ENCODE results near the gene GSS. TPM values are rescaled to one million over a fixed set of nuclear protein-coding genes. Genes with fewer than 3 reads are reported as not detected.

The GSS gene
- 19.1 TPM for polyA plus RNA-seq
- long read RNA-seq, donor 1 = 0 reads
- long read RNA-seq, donor 2, partial matches to known transcripts = 5 of 9 reads
- long read RNA-seq, donor 2, other reads (novel, unspliced or antisense) = 0 of 9 reads
- long read RNA-seq, donor 3, transcript GSS-201 (13 exons, 1,919 nt) = major isoform, 5 of 6 reads
- long read RNA-seq, donor 3, partial matches to known transcripts = 0 of 6 reads
- long read RNA-seq, donor 3, other reads (novel, unspliced or antisense) = 0 of 6 reads
- long read RNA-seq, donor 4 = 0 reads
- long read RNA-seq, donor 5, transcript GSS-201 (13 exons, 1,919 nt) = major isoform, 5 of 10 reads
- long read RNA-seq, donor 5, partial matches to known transcripts = 5 of 10 reads
- long read RNA-seq, donor 5, other reads (novel, unspliced or antisense) = 0 of 10 reads
- long read RNA-seq, donor 6, transcript GSS-201 (13 exons, 1,919 nt) = major isoform, 6 of 6 reads
- long read RNA-seq, donor 6, partial matches to known transcripts = 0 of 6 reads
- long read RNA-seq, donor 6, other reads (novel, unspliced or antisense) = 0 of 6 reads
- long read RNA-seq, donor 7, partial matches to known transcripts = 0 of 7 reads
- long read RNA-seq, donor 7, other reads (novel, unspliced or antisense) = 0 of 7 reads
- long read RNA-seq, donor 8, partial matches to known transcripts = 0 of 3 reads
- long read RNA-seq, donor 8, other reads (novel, unspliced or antisense) = 0 of 3 reads
- long read RNA-seq, donor 9, partial matches to known transcripts = 0 of 6 reads
- long read RNA-seq, donor 9, other reads (novel, unspliced or antisense) = 0 of 6 reads
- long read RNA-seq, donor 10, transcript GSS-201 (13 exons, 1,919 nt) = major isoform, 5 of 5 reads
- long read RNA-seq, donor 10, partial matches to known transcripts = 0 of 5 reads
- long read RNA-seq, donor 10, other reads (novel, unspliced or antisense) = 0 of 5 reads
- long read RNA-seq, donor 11, partial matches to known transcripts = 0 of 1 reads
- long read RNA-seq, donor 11, other reads (novel, unspliced or antisense) = 0 of 1 reads

DNA sequence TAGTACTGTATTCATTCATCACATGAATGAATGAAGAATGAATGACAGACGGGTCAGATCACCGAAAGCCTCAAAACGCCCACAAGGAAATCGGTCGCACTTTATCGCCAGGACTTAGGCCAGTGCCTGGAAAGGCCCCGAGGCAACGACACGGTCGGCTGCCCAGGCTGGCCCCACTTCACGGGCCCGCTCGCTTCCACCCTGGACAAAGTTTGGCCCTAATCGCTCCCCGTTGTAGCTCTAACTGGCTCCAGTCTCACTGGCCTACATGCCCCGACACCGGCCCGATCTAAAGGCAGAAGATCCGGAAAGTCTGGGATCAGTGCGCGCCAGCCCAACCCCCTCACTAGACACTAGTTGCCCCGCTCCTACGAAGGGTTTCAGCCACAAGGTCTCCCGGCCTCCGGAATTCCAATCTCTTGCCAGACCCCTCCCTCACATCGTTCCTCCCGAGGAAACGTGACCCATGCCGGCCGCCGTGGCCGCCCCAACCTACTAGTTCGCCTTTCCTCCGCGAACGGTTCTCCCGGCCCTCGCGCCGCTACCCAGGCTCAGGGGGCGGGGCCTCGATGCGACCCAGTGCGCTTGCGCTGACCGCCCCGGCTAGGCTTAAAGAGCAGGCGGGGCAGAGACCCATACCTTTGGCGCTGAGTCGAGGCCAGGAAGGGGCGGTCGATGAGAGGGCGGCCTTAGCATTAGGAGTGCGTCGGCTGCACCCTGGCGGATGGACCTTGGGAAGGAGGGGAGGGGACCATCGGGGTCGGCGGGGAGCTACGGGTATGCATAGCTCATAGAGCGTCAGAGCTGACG is at the start of gene GSS, which contains the start of gene MYH7B:
Gene GSS, minus strand, starts transcription at position 576 of the 810 bp plus-strand sequence. CDS start 3,954 bp downstream, outside the sequence.
Gene MYH7B, plus strand, starts transcription at position 638 of the 810 bp plus-strand sequence. CDS start 22,138 bp downstream, outside the sequence.
- Histone ChIP-seq H3K27ac (ENCODE audit: low read length) (peak within 1 kb of the TSS; percentile 39), H3K36me3 (ENCODE audit: control insufficient read depth, insufficient read depth, low read length) (no peaks in the 10 kb centered on the region), H3K4me1 (ENCODE audit: control insufficient read depth, insufficient read depth, low read length) (peaks cover 14% of the 10 kb centered on the region), H3K4me3 (ENCODE audit: low read length) (peak within 1 kb of the TSS; percentile 51), H3K27me3 (ENCODE audit: control insufficient read depth, insufficient read depth, low read length) (peaks cover 24% of the 10 kb centered on the region), H3K9me3 (ENCODE audit: control insufficient read depth, low read depth, low read length) (no peaks in the 10 kb centered on the region)
- 5% methylated on average over 4 of the region's 62 CpGs for WGBS (ENCODE audit: insufficient coverage, low lambda C conversion rate)
- peak; percentile 93 to 95 for DNase-seq

DNA sequence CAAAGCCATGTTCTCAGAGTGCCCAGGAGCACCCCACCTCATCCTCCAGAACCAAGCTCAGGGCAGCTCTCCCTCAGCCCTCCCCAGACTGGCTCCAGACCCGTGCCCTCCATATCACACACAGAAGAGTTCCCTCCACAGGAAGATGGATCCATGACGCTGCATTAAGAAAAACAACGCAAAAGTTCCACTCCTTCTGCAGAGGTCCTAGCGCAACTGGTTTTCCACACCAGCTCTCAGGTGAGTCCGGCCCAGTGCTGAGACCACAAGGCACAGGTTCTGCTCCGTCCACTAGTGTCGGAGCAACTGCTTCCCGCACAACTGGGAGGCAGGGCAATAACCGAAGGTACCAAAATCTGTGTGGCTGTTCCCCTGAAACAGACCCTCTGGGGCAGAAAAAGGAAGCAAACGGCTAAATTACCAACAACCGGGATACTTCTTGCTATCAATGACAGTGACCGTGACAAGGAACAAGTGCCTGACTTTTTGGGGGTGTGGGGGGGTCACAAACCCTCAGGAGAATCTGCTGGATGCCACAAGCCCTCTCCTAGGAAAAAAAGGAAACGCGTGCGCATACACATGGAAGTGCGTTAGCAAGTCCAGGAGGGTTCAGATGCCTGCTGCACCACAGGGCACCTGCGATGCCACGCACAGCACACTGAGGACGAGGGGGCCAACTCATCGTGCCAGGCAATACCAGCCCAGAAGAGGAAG is 49.3 kb upstream of the GSS start:
- Histone ChIP-seq H3K27me3 (ENCODE audit: control insufficient read depth, insufficient read depth, low read length) (no peaks in the 10 kb centered on the region), H3K9me3 (ENCODE audit: control insufficient read depth, low read depth, low read length) (peaks cover 2% of the 10 kb centered on the region), H3K4me1 (ENCODE audit: control insufficient read depth, insufficient read depth, low read length) (no peaks in the 10 kb centered on the region), H3K36me3 (ENCODE audit: control insufficient read depth, insufficient read depth, low read length) (peaks cover 97% of the 10 kb centered on the region), H3K27ac (ENCODE audit: low read length) (no peak overlapping the region), H3K4me3 (ENCODE audit: low read length) (no peak overlapping the region)
- WGBS (ENCODE audit: insufficient coverage, low lambda C conversion rate) = 100% methylated on average over 2 of the region's 20 CpGs
- DNase-seq = no peak

DNA sequence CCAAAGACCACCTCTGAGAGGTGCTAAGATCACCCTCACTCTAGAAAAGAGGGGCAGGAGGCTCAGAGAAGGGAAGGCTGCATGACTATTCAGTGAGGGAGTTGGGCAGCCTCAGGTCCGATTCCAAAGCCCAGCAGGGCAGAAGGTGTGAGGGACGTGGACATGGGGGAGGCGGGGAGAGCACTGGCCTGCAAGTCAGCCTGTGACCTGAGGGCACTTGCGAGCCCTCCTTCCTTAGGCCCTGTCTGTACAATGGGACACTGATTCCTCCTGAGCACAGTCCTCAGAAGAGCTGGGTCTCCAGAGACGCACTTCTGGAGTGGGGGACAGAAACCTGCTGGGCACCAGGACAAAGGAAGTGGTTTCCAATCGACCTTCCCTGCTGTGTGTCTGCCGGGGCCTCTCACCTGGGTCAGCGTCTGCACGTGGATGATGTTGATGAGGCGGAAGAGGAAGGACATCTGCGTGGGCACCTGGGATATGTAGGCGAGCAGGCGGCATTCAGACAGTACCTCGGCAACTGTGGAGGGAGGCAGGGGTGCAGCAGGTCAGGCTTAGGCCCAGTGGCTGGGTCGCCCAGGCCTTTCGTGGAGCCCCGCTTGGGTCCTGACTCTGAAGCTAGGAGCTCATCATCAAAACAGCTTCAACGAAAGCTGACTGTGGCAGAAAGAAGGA is 48.6 kb upstream of the GSS start:
- no peak for DNase-seq
- WGBS (ENCODE audit: insufficient coverage, low lambda C conversion rate) = no CpG with 5 or more reads among the region's 18 CpGs
- H3K4me3 ChIP-seq (ENCODE audit: low read length) = no peak overlapping the region
- H3K4me1 ChIP-seq (ENCODE audit: control insufficient read depth, insufficient read depth, low read length) = no peaks in the 10 kb centered on the region
- H3K27ac ChIP-seq (ENCODE audit: low read length) = no peak overlapping the region
- H3K36me3 ChIP-seq (ENCODE audit: control insufficient read depth, insufficient read depth, low read length) = peaks cover 95% of the 10 kb centered on the region
- H3K27me3 ChIP-seq (ENCODE audit: control insufficient read depth, insufficient read depth, low read length) = no peaks in the 10 kb centered on the region
- H3K9me3 ChIP-seq (ENCODE audit: control insufficient read depth, low read depth, low read length) = peaks cover 2% of the 10 kb centered on the region

DNA sequence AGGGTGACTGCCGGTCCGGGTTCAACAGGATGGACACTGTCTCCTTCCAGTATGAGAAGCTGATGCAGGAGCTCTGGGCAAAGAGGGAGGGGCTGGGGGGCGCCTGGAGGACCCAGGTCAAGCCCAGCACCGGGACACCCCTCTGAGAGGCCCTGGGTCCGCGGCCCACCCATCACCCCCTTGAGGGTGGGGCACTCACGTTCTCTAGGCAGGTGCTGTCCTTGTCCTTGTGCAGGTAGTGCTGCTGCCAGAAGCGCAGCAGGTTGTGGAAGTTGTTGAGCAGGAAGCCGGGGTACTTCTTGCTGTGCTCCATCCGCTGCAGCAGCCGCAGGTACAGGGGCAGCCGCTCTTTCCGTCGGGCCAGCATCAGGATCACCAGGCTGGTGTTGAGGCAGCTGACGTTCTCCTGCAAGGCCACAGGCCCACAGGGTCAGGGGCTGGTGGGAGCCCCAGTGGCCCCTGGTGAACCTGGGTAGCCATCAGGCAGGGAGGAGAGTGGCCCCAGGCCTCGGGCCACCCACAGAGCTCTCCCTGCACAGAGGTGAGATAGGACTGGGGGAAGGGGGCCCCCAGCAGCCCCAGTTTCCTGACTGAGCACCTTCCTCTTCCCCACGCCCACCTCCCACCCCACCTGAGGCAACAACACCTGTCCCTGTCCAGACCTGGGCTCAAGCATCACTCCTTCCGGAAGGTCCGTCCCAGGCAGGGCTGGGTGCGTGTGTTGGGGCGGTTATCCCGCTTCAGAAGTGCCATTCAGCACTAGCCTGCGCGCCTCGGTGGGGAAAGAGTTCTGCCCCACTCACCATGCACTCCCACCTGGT is 47.8 kb upstream of the GSS start:
- H3K36me3 ChIP-seq (ENCODE audit: control insufficient read depth, insufficient read depth, low read length) = peaks cover 94% of the 10 kb centered on the region

DNA sequence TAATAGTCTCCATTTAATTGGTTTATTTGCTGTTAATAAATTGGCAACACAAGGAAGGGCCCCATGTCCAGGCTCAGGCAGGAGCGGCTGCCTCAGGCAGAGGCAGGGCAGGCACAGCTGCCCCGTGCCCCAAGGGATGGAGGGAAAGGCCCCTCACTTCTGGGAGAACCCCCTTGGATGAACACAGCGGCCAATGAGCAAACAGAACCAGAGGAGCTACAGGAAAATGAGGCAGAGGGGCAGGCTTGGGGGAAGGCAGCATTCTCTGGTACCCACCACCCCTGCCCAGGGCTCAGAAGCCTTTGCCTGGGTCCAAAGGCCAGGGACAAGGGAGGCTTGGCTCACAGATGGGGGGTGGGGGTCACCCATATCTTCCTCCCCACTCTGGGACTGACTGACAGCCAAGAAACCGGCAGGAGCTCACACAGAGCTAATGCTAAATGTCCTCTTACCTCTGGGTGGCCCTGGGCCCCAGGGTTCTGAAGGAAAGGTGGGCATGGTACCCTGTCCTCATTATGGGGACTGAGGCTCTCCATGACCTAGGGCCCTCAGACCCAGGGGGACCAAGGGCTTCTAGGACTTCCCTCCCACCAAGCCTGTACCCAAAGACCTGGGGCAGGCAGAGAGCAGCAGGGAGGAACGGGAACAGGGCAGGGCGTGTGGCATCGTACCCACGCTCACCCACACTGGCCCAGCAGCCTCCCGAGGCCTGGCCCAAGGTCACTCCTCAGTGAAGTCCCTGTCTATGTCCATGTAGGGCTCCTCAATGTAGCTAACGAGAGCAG is 47.0 kb upstream of the GSS start:
- WGBS (ENCODE audit: insufficient coverage, low lambda C conversion rate) = no CpG with 5 or more reads among the region's 10 CpGs
- no peaks in the 10 kb centered on the region for H3K27me3 ChIP-seq (ENCODE audit: control insufficient read depth, insufficient read depth, low read length)
- H3K27ac ChIP-seq (ENCODE audit: low read length) = no peak overlapping the region
- H3K36me3 ChIP-seq (ENCODE audit: control insufficient read depth, insufficient read depth, low read length) = peaks cover 92% of the 10 kb centered on the region
- peaks cover 2% of the 10 kb centered on the region for H3K9me3 ChIP-seq (ENCODE audit: control insufficient read depth, low read depth, low read length)
- H3K4me1 ChIP-seq (ENCODE audit: control insufficient read depth, insufficient read depth, low read length) = peaks cover 3% of the 10 kb centered on the region
- no peak overlapping the region for H3K4me3 ChIP-seq (ENCODE audit: low read length)
- no peak for DNase-seq

More for the DNA sequence above, 47.8 kb upstream of the GSS start:
- peaks cover 2% of the 10 kb centered on the region for H3K9me3 ChIP-seq (ENCODE audit: control insufficient read depth, low read depth, low read length)
- DNase-seq = no peak
- H3K27me3 ChIP-seq (ENCODE audit: control insufficient read depth, insufficient read depth, low read length) = no peaks in the 10 kb centered on the region
- no peaks in the 10 kb centered on the region for H3K4me1 ChIP-seq (ENCODE audit: control insufficient read depth, insufficient read depth, low read length)
- no peak overlapping the region for H3K27ac ChIP-seq (ENCODE audit: low read length)
- no peak overlapping the region for H3K4me3 ChIP-seq (ENCODE audit: low read length)
- no CpG with 5 or more reads among the region's 25 CpGs for WGBS (ENCODE audit: insufficient coverage, low lambda C conversion rate)

DNA sequence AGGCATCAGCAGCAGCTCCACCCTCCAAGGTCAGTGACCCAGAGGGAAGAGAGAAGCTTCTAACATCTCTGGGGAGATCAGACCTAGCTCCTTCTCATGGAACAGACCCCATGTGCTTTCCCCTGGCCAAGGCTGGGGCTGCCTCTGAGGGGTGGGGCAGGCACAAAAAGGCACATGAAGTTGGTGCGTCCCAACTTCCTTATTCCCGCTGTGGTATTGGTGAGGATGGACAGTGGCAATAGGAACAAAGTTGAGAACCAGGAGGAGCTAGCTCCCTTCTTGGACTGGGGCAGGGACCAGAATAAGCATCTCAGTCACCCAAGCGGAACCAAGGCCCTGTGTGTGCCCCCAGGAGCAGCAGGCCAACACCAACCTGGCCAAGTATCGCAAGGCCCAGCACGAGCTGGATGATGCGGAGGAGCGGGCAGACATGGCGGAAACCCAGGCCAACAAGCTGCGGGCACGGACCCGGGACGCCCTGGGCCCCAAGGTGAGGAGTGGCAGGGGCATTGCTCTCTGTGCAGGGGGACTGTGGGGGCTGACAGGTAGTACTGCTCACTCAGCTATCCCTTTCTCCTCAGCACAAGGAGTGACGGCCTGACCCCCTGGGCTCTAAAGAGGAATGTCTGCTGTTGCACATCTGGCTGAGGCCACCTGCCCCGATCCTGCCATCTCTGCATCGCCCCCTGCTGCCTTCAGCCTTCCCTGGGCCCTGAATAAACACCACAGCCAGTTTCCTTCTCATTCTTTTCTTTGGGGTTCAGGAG is 46.2 kb upstream of the GSS start:
- no peak for DNase-seq
- Histone ChIP-seq H3K27me3 (ENCODE audit: control insufficient read depth, insufficient read depth, low read length) (no peaks in the 10 kb centered on the region), H3K4me1 (ENCODE audit: control insufficient read depth, insufficient read depth, low read length) (peaks cover 8% of the 10 kb centered on the region), H3K27ac (ENCODE audit: low read length) (no peak overlapping the region), H3K36me3 (ENCODE audit: control insufficient read depth, insufficient read depth, low read length) (peaks cover 85% of the 10 kb centered on the region), H3K9me3 (ENCODE audit: control insufficient read depth, low read depth, low read length) (peaks cover 2% of the 10 kb centered on the region), H3K4me3 (ENCODE audit: low read length) (no peak overlapping the region)
- no CpG with 5 or more reads among the region's 15 CpGs for WGBS (ENCODE audit: insufficient coverage, low lambda C conversion rate)

DNA sequence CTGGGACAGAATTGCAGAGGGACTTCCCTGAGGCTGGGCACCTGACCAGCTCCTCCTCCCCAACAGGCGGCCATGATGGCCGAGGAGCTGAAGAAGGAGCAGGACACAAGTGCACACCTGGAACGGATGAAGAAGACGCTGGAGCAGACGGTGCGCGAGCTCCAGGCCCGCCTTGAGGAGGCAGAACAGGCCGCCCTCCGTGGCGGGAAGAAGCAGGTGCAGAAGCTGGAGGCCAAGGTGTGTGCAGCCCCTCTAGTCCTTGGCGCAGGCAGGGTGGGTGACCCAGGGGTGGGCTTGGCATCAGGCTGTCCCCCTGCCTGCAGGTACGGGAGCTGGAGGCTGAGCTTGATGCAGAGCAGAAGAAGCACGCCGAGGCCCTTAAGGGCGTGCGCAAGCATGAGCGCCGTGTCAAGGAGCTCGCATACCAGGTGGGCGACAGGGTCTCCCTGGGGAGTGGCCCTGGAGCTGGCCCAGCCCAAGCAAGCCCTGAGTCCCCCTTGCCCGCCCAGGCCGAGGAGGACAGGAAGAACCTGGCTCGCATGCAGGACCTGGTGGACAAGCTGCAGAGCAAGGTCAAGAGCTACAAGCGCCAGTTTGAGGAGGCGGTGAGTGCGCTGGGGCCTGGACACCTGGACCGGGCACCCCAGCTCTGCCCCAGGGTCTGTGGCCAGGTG is 45.5 kb upstream of the GSS start:
- H3K27ac ChIP-seq (ENCODE audit: low read length) = no peak overlapping the region
- no peaks in the 10 kb centered on the region for H3K27me3 ChIP-seq (ENCODE audit: control insufficient read depth, insufficient read depth, low read length)
- H3K4me1 ChIP-seq (ENCODE audit: control insufficient read depth, insufficient read depth, low read length) = peaks cover 8% of the 10 kb centered on the region
- no peak for DNase-seq
- H3K36me3 ChIP-seq (ENCODE audit: control insufficient read depth, insufficient read depth, low read length) = peaks cover 83% of the 10 kb centered on the region
- WGBS (ENCODE audit: insufficient coverage, low lambda C conversion rate) = no CpG with 5 or more reads among the region's 28 CpGs
- peaks cover 5% of the 10 kb centered on the region for H3K9me3 ChIP-seq (ENCODE audit: control insufficient read depth, low read depth, low read length)
- no peak overlapping the region for H3K4me3 ChIP-seq (ENCODE audit: low read length)
